ENCODE measurements around the gene MYBPH. TPM values are rescaled to one million over a fixed set of nuclear protein-coding genes. Genes with fewer than 3 reads are reported as not detected.

Gene MYBPH
- total RNA-seq, 1 experiment from 2014 or later, result 25.9 TPM

DNA sequence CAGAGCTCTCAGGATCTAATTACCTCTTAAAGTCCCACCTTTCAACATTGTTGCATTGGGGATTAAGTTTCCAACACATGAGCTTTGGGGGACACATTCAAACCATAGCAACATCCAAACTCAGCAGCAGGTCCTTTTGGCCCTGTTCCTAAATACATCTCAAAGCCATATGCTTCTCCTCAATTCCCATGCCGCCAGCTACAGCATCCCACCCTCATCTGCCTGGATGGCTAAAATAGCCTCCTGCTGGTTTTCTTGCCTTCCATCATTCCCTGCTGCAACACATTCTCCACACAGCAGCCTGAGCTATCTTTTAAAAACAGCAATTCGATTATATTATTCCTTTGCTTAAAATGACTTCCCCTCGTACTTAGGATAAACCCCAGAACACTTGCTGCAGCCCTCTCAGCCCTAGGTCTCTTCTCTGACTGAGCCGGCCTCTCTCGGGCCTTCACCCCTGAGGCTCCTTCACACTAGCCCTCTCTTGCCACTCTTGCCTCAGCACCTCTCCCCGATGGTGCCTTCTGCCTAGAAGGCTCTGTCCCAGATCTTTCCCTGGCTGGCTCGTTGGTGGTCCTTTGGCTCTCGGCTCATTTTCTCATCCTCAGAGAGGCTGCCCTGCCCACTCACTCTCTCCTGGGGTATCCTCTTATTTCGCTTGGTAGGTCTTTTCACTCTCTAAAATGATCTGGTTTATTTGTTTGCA is 16.5 kb downstream of the MYBPH start:
- Mint-ChIP-seq H3K4me1 (ENCODE audit: low read depth, unreplicated experiment) (peaks cover 16% of the 10 kb centered on the region), H3K36me3 (ENCODE audit: insufficient read depth, unreplicated experiment) (peaks cover 34% of the 10 kb centered on the region), H3K4me3 (ENCODE audit: unreplicated experiment) (no peak overlapping the region), H3K9me3 (ENCODE audit: unreplicated experiment) (peaks cover 13% of the 10 kb centered on the region), H3K27ac (ENCODE audit: unreplicated experiment) (no peak overlapping the region), H3K27me3 (ENCODE audit: insufficient read depth, unreplicated experiment) (no peaks in the 10 kb centered on the region)
- no peaks in the 10 kb centered on the region for H3K9me3 ChIP-seq
- H3K27me3 ChIP-seq (replicated peaks; ENCODE audit: control insufficient read depth, insufficient read depth, low read length), result no peaks in the 10 kb centered on the region
- intact Hi-C loops (cut with micrococcal nuclease; ENCODE audit: unreplicated experiment), result no loop called here
- TF ChIP-seq, protein P1, sequence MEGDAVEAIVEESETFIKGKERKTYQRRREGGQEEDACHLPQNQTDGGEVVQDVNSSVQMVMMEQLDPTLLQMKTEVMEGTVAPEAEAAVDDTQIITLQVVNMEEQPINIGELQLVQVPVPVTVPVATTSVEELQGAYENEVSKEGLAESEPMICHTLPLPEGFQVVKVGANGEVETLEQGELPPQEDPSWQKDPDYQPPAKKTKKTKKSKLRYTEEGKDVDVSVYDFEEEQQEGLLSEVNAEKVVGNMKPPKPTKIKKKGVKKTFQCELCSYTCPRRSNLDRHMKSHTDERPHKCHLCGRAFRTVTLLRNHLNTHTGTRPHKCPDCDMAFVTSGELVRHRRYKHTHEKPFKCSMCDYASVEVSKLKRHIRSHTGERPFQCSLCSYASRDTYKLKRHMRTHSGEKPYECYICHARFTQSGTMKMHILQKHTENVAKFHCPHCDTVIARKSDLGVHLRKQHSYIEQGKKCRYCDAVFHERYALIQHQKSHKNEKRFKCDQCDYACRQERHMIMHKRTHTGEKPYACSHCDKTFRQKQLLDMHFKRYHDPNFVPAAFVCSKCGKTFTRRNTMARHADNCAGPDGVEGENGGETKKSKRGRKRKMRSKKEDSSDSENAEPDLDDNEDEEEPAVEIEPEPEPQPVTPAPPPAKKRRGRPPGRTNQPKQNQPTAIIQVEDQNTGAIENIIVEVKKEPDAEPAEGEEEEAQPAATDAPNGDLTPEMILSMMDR (IDR thresholded peaks at IDR 0.05; ENCODE audit: insufficient read depth in 1 of 2, low read depth in 1 of 2, low read length in 1 of 2, severe bottlenecking in 1 of 2, unreplicated experiment in 1 of 2), result no peak
- ChIA-PET CTCF (no interaction called here), POLR2A (no interaction called here)
- no peak overlapping the region for H3K4me3 ChIP-seq (ENCODE audit: low read depth, low read length)
- H3K36me3 ChIP-seq (ENCODE audit: control insufficient read depth, insufficient read depth, low read length), result no peaks in the 10 kb centered on the region
- peaks cover 46% of the 10 kb centered on the region for H3K4me1 ChIP-seq
- no TSS peak for BruUV-seq (replicated peaks)
- DNase-seq, result no peak

DNA sequence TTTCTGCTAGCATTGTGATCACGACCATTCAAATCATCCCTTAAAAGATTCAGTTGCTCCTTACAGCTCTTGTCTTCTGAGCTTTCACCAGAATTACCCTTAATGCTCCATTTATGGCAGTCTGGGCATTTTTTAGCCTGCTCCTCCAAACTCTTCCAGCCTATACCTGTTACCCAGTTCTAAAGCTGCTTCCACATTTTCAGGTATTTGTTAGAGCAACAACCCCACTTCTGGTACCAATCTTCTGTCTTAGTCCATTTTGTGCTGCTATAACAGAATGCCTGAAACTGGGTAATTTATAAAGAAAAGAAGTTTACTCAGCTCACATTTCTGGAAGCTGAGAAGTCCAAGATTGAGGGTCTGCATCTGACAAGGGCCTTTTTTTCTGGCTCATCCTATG is 17.2 kb downstream of the MYBPH start:
- Mint-ChIP-seq H3K36me3 (ENCODE audit: insufficient read depth, unreplicated experiment) (peaks cover 33% of the 10 kb centered on the region), H3K4me1 (ENCODE audit: low read depth, unreplicated experiment) (peaks cover 16% of the 10 kb centered on the region), H3K27ac (ENCODE audit: unreplicated experiment) (no peak overlapping the region), H3K4me3 (ENCODE audit: unreplicated experiment) (no peak overlapping the region), H3K27me3 (ENCODE audit: insufficient read depth, unreplicated experiment) (no peaks in the 10 kb centered on the region), H3K9me3 (ENCODE audit: unreplicated experiment) (peaks cover 13% of the 10 kb centered on the region)
- POLR2A ChIA-PET, result no interaction called here
- no peak overlapping the region for H3K4me3 ChIP-seq (ENCODE audit: low read depth, low read length)
- TF ChIP-seq, protein P1 (IDR thresholded peaks at IDR 0.05; ENCODE audit: insufficient read depth in 1 of 2, low read depth in 1 of 2, low read length in 1 of 2, severe bottlenecking in 1 of 2, unreplicated experiment in 1 of 2), result no peak
- H3K27me3 ChIP-seq (replicated peaks; ENCODE audit: control insufficient read depth, insufficient read depth, low read length), result no peaks in the 10 kb centered on the region
- CTCF ChIA-PET, result no interaction called here
- intact Hi-C loops (cut with micrococcal nuclease; ENCODE audit: unreplicated experiment), result no loop called here
- H3K9me3 ChIP-seq, result no peaks in the 10 kb centered on the region
- BruUV-seq (replicated peaks), result no TSS peak
- H3K4me1 ChIP-seq, result peaks cover 43% of the 10 kb centered on the region
- H3K36me3 ChIP-seq (ENCODE audit: control insufficient read depth, insufficient read depth, low read length), result no peaks in the 10 kb centered on the region
- DNase-seq, result no peak

DNA sequence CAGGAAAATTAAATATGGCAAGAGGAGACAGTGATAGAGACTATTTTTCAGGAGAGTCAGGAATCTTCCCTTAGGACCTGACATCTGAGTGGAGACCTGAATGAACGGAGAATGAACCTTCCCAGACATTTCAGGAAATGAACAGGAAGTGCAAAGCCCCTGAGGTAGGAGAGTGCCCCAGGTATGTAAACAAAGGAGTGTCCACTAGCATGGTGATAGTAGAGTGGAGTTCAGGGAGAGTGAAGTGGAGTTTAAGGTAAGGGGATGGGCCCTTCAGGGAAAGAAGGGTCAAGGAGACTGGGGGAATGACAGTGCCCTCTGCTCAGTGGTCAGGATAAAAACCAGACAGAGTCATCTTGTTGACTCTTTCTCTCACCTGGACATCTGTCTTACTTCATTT is 19.3 kb downstream of the MYBPH start:
- H3K4me3 ChIP-seq (ENCODE audit: low read depth, low read length), result no peak overlapping the region
- H3K9me3 ChIP-seq, result no peaks in the 10 kb centered on the region
- intact Hi-C loops (cut with micrococcal nuclease; ENCODE audit: unreplicated experiment), result no loop called here
- peaks cover 13% of the 10 kb centered on the region for H3K9me3 Mint-ChIP-seq (ENCODE audit: unreplicated experiment)
- DNase-seq, result no peak
- ChIA-PET CTCF (no interaction called here), POLR2A (no interaction called here)
- H3K36me3 Mint-ChIP-seq (ENCODE audit: insufficient read depth, unreplicated experiment), result peaks cover 25% of the 10 kb centered on the region
- H3K4me1 Mint-ChIP-seq (ENCODE audit: low read depth, unreplicated experiment), result peaks cover 26% of the 10 kb centered on the region
- no TSS peak for BruUV-seq (replicated peaks)
- H3K4me1 ChIP-seq, result peaks cover 33% of the 10 kb centered on the region
- H3K27me3 ChIP-seq (replicated peaks; ENCODE audit: control insufficient read depth, insufficient read depth, low read length), result no peaks in the 10 kb centered on the region
- H3K27me3 Mint-ChIP-seq (ENCODE audit: insufficient read depth, unreplicated experiment), result no peaks in the 10 kb centered on the region
- TF ChIP-seq, protein P1 (IDR thresholded peaks at IDR 0.05; ENCODE audit: insufficient read depth in 1 of 2, low read depth in 1 of 2, low read length in 1 of 2, severe bottlenecking in 1 of 2, unreplicated experiment in 1 of 2), result no peak
- no peak overlapping the region for H3K4me3 Mint-ChIP-seq (ENCODE audit: unreplicated experiment)
- no peak overlapping the region for H3K27ac Mint-ChIP-seq (ENCODE audit: unreplicated experiment)
- H3K36me3 ChIP-seq (ENCODE audit: control insufficient read depth, insufficient read depth, low read length), result no peaks in the 10 kb centered on the region

Measured in Caco-2 (cell line).